Kidney (tissue), 14 donors: Measurements from ENCODE around the gene RAD51B. TPM values are rescaled to one million over a fixed set of nuclear protein-coding genes. Genes with fewer than 3 reads are reported as not detected.
A peak's percentile ranks its signal among the peaks of the same experiment; 100 is the strongest.

Experiments
- DNase-seq, 5 donors: peaks; one replicate each; pipeline ENCODE4 v3.0.0-alpha.2; 2013 to 2020
- FAIRE-seq: peaks from 2 replicates; lab custom pipeline; 2012; peaks lifted over from hg19 to GRCh38; lab: Jason Lieb, UNC
- H3K27ac ChIP-seq, 2 donors: one replicate each; pipeline ENCODE4 v1.7.0; 2013; ENCODE audit warnings: low read depth in 2 of 2, low read length in 2 of 2, inconsistent platforms in 1 of 2
- H3K27me3 ChIP-seq: one replicate; pipeline ENCODE4 v1.7.1; 2013; ENCODE audit warnings: low read length, inconsistent platforms; ENCODE audit not compliant: control insufficient read depth, insufficient read depth
- H3K36me3 ChIP-seq, 3 donors: one replicate each; pipeline versions ENCODE4 v1.7.0 to v1.7.1; 2013; ENCODE audit warnings: low read length in 3 of 3, control low read depth in 1 of 3, inconsistent platforms in 1 of 3; ENCODE audit not compliant: insufficient read depth in 3 of 3, control insufficient read depth in 2 of 3
- H3K4me1 ChIP-seq, 3 donors: one replicate each; pipeline versions ENCODE4 v1.7.0 to v1.7.1; 2013; ENCODE audit warnings: low read length in 3 of 3, inconsistent platforms in 1 of 3, low read depth in 1 of 3; ENCODE audit not compliant: control insufficient read depth in 2 of 3, insufficient read depth in 2 of 3
- H3K4me3 ChIP-seq, 3 donors: one replicate each; pipeline versions ENCODE4 v1.7.0 to v1.8.1; 2013; ENCODE audit warnings: low read length in 3 of 3, control low read depth in 1 of 3, inconsistent platforms in 1 of 3
- H3K9ac ChIP-seq, 3 donors: one replicate each; pipeline versions ENCODE4 v1.7.0 to v1.7.1; 2013; ENCODE audit warnings: low read length in 3 of 3, control low read depth in 1 of 3, inconsistent platforms in 1 of 3
- H3K9me3 ChIP-seq, 3 donors: one replicate each; pipeline versions ENCODE4 v1.7.0 to v1.7.1; 2013; ENCODE audit warnings: low read length in 3 of 3, control low read depth in 1 of 3, inconsistent platforms in 1 of 3; ENCODE audit not compliant: control insufficient read depth in 2 of 3, insufficient read depth in 1 of 3
- intact Hi-C: fragments of 100-400 bp; cut with DNase I; formaldehyde crosslinking; loops from one replicate; pipeline ENCODE4 v1.11.1; 2022
- polyA plus RNA-seq: library from polyadenylated mRNA; stranded (reverse); fragments of 350-450 nt; fragmentation: Illumina TruSeq; extraction: RNeasy Lipid Tissue Mini Kit (QIAGEN cat#74804); gene quantifications from one replicate; pipeline ENCODE4 v1.2.3, GENCODE V29; 2014; ENCODE audit warnings: low read depth, low replicate concordance; ENCODE audit not compliant: insufficient read depth
- total RNA-seq: library from RNA; stranded (reverse); fragmentation: NEBNext Ultra II Directional; extraction: Animal tissue kit (Norgen Biotek cat#: 25700); gene quantifications from one replicate; pipeline ENCODE4 v1.2.1, GENCODE V29; 2021
- TF ChIP-seq, protein P1 (sequence below): IDR thresholded peaks from 3 replicates; pipeline ENCODE4 v1.5.1; 2012; ENCODE audit warnings: mild to moderate bottlenecking, moderate library complexity, borderline replicate concordance; ENCODE audit not compliant: insufficient read depth; ENCODE audit errors: extremely low read depth
- donor health status: control.
- donor health status: control.
- donor health status: control.
- donor health status: control.
- donor health status: control.
- donor health status: DM: yes; HTN: yes; CAD: no.
- donor health status: Normal renal cell carcinoma (clear cell type).

Gene RAD51B
- total and polyA plus RNA-seq, 2 donors from 2014 or later, result 6.9 to 18.0 TPM

DNA sequence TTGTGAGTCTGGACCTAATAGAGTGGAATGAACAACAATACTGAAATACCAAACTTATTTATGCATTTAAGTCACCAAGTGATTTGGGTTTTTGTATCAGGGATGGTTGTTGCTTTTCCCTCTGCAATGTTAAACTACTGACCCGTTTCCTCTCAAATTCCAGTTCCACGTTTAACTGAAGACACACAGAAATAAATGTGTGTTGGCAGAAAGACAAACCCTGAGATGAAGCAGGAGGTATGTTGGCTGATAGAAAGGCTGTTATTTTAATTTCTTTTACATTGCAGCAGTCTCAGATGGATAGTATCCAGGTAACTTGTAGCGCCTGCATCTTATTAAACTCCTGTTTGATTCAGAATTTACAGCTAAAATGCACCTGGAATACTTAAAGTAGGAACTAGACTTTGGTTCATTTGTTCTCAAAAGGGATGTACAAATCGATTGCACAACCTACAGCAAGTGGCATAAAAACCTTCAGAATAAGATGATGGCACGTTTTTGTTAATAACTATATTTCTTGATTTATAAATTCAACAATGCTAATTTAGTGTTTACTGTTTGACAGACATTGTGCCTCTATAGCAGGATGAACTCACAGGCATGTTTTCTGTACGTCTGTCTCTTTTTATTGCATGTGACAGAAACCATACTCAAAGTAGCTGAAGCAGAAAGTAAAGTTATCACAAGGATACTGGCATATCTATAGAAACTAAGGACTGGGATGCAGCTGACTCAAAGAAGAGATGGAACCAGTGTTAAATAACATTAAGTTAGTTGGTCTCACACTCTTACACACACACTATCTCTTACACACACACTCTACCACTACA is 567.6 kb downstream of the RAD51B start:
- peaks cover 2 to 11% (median 7%) of the 10 kb centered on the region in 3 donors for H3K4me1 ChIP-seq
- peak overlapping the region in 1 of 3 donors; percentile 3 for H3K4me3 ChIP-seq
- TF ChIP-seq, protein P1, sequence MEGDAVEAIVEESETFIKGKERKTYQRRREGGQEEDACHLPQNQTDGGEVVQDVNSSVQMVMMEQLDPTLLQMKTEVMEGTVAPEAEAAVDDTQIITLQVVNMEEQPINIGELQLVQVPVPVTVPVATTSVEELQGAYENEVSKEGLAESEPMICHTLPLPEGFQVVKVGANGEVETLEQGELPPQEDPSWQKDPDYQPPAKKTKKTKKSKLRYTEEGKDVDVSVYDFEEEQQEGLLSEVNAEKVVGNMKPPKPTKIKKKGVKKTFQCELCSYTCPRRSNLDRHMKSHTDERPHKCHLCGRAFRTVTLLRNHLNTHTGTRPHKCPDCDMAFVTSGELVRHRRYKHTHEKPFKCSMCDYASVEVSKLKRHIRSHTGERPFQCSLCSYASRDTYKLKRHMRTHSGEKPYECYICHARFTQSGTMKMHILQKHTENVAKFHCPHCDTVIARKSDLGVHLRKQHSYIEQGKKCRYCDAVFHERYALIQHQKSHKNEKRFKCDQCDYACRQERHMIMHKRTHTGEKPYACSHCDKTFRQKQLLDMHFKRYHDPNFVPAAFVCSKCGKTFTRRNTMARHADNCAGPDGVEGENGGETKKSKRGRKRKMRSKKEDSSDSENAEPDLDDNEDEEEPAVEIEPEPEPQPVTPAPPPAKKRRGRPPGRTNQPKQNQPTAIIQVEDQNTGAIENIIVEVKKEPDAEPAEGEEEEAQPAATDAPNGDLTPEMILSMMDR, result no peak
- H3K9ac ChIP-seq, result no peak overlapping the region
- H3K27me3 ChIP-seq, result no peaks in the 10 kb centered on the region
- intact Hi-C loops, result no loop called here
- no peaks in the 10 kb centered on the region for H3K36me3 ChIP-seq
- peak in 2 of 5 donors; percentile 85 to 93 for DNase-seq
- H3K9me3 ChIP-seq, result no peaks in the 10 kb centered on the region
- FAIRE-seq, result no peak
- H3K27ac ChIP-seq, result no peak overlapping the region

DNA sequence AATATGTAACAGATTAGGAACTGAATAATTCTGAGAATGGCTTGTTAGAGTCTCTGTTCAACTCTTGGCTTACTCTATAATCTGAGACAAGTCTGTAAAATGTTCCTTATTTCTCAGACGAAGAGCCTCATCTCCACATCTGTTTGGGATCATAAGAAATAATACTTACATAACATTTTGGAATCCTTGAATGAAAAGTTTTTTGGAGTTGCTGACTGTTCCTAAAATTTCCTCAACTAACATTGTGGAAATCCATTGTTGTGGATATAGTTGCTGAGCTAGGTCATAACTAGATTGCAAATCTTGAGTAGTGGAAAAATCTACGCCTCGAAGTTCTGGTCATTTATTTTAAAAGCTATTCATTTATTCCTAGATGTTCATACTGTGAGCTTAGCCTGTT is 570.4 kb downstream of the RAD51B start:
- DNase-seq (no peak), FAIRE-seq (no peak)
- no peak overlapping the region for H3K4me3 ChIP-seq
- no peaks in the 10 kb centered on the region for H3K27me3 ChIP-seq
- H3K27ac ChIP-seq, result no peak overlapping the region
- H3K9me3 ChIP-seq, result no peaks in the 10 kb centered on the region
- no peak overlapping the region for H3K9ac ChIP-seq
- peaks cover 7 to 24% (median 11%) of the 10 kb centered on the region in 3 donors for H3K4me1 ChIP-seq
- intact Hi-C loops, result no loop called here
- no peaks in the 10 kb centered on the region for H3K36me3 ChIP-seq
- TF ChIP-seq, protein P1, result no peak

DNA sequence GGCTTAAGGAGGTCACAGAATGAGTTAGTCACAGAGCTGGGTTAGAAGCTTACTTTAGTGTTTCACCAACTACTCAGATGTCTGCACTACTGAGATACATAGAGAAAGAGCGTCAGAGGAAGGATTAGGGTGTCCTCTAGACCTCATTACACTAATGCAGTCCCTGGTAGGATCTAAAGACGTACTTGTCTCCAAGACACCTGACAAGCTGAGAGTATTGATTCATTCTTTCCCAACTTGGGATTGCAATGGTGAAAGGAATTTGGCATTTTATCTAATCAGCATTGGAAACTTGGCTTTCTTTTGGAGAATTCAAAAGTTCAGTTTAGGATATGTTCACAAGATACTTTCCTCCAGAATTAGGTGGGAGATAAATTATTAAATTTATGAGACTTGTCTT is 571.2 kb downstream of the RAD51B start:
- no peak for DNase-seq
- H3K27ac ChIP-seq, result no peak overlapping the region
- no peaks in the 10 kb centered on the region for H3K36me3 ChIP-seq
- no peak overlapping the region for H3K4me3 ChIP-seq
- H3K4me1 ChIP-seq, result peaks cover 7 to 24% (median 11%) of the 10 kb centered on the region in 3 donors
- no peak for FAIRE-seq
- H3K9ac ChIP-seq, result no peak overlapping the region
- intact Hi-C loops, result no loop called here
- H3K27me3 ChIP-seq, result no peaks in the 10 kb centered on the region
- TF ChIP-seq, protein P1, result no peak
- H3K9me3 ChIP-seq, result no peaks in the 10 kb centered on the region
